C4-2B (cell line): ENCODE results near the gene GIPC3.
A peak's percentile ranks its signal among the peaks of the same experiment; 100 is the strongest.
"Not testable (repeated sequence)": the region's sequence is repeated elsewhere in the genome, so short reads cannot be mapped to it uniquely, and the experiment has no call there.

Experiments
- H3K27ac ChIP-seq: fragments of 450-650 bp; 2 replicates; pipeline ENCODE4 v1.5.1; 2017
- ZFX ChIP-seq: fragments of 450-650 bp; IDR thresholded peaks from 2 replicates; pipeline ENCODE4 v1.6.1; 2017
- TF ChIP-seq, protein P1 (sequence below): fragments of 450-650 bp; conservative IDR thresholded peaks from 2 replicates; pipeline ENCODE4 v1.5.1; 2017; ENCODE audit warnings: mild to moderate bottlenecking

GIPC3 gene

DNA sequence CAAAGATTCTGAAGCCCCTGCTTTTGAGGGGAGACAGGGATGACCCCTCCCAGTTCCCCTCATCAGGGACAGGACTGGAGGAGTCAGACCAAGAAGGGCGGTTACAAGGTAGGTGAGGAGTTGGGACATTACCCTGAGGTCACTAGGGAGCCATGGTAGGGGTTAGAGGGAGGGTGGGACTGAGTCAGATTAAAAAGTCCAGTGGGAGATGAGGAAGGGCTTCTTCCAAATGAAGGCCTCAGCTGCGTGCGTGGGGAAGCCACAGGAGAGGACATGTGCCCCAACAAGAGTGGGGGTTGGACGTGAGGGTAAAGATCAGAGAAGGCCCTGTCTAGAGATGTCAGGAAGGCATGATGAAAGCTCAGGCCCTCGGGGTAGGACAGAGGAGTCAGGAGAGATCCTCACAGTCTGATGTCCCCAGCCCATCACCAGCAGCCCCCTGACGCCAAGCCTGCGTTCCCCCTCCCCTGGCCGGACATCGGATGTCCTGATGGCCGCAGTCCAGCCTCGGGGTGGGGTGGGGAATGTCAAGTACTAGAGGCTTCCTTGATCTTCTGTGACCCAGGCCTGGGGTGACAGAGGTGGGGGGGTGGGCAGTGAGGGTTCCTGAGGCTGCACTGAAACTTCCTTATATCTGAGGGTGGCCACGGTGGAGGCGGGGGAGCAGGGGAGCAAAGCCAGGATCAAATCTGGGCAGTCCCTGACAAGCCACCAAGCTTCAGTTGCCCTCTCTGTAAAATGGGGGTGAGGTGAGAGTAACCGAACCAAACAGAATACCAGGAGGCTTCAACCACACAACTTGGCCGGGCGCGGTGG lies 21.4 kb upstream of the GIPC3 start:
- TF ChIP-seq, protein P1, sequence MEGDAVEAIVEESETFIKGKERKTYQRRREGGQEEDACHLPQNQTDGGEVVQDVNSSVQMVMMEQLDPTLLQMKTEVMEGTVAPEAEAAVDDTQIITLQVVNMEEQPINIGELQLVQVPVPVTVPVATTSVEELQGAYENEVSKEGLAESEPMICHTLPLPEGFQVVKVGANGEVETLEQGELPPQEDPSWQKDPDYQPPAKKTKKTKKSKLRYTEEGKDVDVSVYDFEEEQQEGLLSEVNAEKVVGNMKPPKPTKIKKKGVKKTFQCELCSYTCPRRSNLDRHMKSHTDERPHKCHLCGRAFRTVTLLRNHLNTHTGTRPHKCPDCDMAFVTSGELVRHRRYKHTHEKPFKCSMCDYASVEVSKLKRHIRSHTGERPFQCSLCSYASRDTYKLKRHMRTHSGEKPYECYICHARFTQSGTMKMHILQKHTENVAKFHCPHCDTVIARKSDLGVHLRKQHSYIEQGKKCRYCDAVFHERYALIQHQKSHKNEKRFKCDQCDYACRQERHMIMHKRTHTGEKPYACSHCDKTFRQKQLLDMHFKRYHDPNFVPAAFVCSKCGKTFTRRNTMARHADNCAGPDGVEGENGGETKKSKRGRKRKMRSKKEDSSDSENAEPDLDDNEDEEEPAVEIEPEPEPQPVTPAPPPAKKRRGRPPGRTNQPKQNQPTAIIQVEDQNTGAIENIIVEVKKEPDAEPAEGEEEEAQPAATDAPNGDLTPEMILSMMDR: no peak
- no peak for TF ChIP-seq ZFX
- H3K27ac ChIP-seq: no peak overlapping the region

DNA sequence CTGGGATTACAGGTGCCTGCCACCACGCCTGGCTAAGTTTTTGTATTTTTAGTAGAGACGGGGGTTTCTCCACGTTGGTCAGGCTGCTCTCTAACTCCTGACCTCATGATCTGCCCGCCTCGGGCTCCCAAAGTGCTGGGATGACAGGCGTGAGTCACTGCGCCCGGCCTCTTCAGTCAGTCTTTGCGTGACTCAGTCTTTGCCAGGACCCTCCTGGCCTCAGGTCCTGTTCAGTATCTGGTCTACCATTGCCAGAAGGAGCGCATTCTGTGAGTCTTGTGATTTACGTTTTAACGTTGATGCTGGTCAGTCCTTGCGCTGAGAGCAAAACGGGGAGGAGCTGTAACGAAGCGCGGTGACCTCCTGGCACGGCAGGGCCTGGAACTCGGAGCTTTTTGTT lies 20.1 kb upstream of the GIPC3 start:
- H3K27ac ChIP-seq: no peak overlapping the region
- no peak for TF ChIP-seq ZFX
- TF ChIP-seq, protein P1: no peak

DNA sequence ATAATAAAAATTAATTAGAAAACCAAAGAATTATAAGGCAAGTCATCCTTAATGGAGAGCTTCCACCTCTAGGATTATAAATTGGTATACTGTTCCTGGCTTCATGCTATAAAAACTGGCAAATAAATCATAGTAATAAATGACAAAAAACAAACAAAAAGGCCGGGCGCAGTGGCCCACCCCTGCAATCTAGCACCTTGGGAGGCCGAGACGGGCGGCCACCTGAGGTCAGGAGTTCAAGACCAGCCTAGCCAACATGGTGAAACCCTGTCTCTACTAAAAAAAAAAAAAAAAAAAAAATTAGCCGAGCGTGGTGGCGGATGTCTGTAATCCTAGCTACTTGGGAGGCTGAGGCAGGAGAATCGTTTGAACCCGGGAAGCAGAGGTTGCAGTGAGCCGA lies 15.2 kb upstream of the GIPC3 start:
- H3K27ac ChIP-seq: not testable (repeated sequence)

DNA sequence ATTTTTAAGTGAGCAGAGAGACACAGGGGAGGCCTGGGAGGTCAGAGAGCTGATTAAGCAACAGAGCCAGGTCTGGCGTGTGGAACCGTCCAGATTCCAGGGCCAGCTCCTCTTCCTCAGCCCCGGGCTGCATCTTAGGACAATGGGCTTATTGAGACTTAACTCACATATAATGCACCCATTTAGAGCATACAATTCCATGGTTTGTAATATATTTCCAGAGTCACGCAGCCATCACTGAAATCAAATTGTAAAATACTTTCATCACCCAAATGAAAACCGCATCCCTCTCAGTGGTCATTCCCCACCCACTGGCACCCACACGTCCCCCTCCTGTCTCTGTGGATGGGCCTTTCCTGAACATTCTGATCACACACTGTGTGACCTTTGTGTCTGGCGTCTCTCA lies 14.7 kb upstream of the GIPC3 start:
- H3K27ac ChIP-seq: peak overlapping the region; percentile 97; the same call in 1 of the 2 replicates
- no peak for TF ChIP-seq ZFX
- TF ChIP-seq, protein P1: no peak

DNA sequence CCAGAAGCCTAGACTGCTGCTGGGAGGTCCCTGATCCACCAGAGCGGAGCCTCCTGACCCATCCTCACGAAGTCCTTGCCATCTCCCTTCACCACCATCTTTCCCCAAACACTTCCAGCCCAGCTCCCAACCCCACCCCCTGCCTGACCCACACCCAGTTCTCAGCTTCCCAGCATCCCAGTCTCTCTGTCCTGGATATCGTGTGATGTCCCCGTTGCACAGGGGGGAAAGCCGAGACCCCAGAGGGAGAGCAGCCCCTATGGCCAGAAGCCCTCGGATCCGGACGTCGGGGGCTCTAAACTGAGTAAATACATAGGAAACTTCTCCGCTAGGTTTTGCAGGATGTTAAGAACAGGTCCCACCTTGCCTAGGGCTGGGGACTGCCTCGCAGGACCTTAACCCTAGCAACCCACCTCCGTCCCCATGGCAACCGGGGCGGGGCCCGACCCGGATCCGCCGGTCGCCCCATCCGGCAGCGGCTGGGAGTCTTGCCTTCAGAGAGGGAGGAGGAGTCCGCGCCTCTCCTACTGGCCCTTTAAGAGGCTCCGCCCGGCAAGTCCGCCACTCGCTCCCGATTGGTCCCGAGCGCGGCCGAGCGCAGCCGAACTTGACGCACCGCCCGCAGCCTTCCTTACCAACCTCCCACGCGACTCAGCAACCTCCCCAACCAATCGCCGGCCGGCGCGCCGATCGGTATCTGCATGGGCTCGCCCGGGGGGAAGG lies 13.0 kb upstream of the GIPC3 start:
- H3K27ac ChIP-seq: peak overlapping the region; percentile 97
- TF ChIP-seq, protein P1: no peak
- no peak for TF ChIP-seq ZFX

DNA sequence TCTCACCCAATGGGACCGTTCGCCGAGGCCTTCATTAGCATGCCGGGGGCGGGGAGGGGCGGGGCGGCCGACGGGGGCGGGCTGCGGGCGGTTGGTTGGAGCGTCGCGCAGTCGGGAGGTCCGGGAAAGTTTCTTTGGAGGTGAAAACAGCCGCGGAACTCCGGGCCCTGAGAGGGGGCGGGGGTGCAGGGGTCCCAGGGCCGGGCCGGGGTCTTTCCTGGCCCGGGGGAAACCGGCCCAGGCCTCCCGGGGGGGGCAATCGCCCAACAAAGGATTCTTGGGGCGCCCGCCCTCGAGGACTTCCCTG lies 12.5 kb upstream of the GIPC3 start, which contains the start of gene HMG20B:
HMG20B (plus strand) TSS at position 90 of the 307 bp plus-strand sequence. CDS start 366 bp downstream, outside the sequence.
- TF ChIP-seq, protein P1: no peak
- TF ChIP-seq ZFX: no peak
- H3K27ac ChIP-seq: peak within 1 kb of the TSS; percentile 97

DNA sequence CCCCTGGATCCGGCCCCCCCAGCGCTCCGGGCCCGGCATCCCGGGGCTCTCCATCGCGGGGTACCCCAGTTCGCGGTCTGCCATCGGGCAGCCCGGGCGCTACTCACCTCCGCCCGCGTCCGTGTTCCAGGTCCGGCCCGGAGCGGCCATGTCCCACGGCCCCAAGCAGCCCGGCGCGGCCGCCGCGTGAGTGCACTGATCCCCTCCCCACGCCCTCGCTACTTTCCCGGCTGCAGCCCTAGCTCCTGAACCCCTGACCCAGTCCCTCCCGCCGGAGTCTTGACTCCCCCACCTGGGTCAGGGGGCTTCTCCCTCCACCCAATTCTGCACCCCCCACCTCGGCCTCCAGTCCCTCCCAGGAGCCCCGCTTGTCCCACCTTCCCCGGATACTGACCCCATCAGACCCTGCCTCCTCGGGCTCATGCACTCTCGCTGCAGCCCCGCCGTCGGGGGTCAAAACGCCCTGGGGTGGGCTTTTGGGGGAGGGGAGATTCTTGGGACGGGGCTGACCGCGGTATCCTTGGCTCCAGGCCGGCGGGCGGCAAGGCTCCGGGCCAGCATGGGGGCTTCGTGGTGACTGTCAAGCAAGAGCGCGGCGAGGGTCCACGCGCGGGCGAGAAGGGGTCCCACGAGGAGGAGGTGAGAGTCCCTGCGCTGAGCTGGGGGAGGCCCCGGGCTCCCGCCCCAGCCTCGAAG lies 12.0 kb upstream of the GIPC3 start:
- TF ChIP-seq, protein P1: no peak
- TF ChIP-seq ZFX: peak; percentile 72; the same call in 1 of the 2 replicates
- H3K27ac ChIP-seq: peak overlapping the region; percentile 97
